HepG2 (cell line): ENCODE results near the gene PIM3. TPM values are rescaled to one million over a fixed set of nuclear protein-coding genes. Genes with fewer than 3 reads are reported as not detected.
A peak's percentile ranks its signal among the peaks of the same experiment; 100 is the strongest.

Source experiments
- ATF7-NPFF ChIP-seq: sonication (generic); formaldehyde crosslinking; IDR thresholded peaks from 2 replicates; pipeline ENCODE4 v1.8.1; 2023; ENCODE audit warnings: mild to moderate bottlenecking, low read depth, missing genetic modification reagents, moderate library complexity
- BRF2 ChIP-seq: sonication (generic); formaldehyde crosslinking; IDR thresholded peaks from 2 replicates; pipeline ENCODE4 v1.8.1; 2022; ENCODE audit warnings: mild to moderate bottlenecking, missing genetic modification reagents
- ELK4 ChIP-seq: sonication (generic); formaldehyde crosslinking; IDR thresholded peaks from 2 replicates; pipeline ENCODE4 v1.9.0; 2021; ENCODE audit warnings: missing genetic modification reagents, borderline replicate concordance
- LCORL ChIP-seq, 2 experiments: fragments of 450-650 bp in 1 of 2; sonication (generic) in 1 of 2; formaldehyde crosslinking in 1 of 2; IDR thresholded peaks; 2 replicates each; pipeline versions ENCODE4 v1.5.0 to v1.6.1; 2017 to 2020; ENCODE audit warnings: antibody characterized with exemption in 1 of 2, missing genetic modification reagents in 1 of 2
- MTA3 ChIP-seq: sonication (generic); formaldehyde crosslinking; IDR thresholded peaks from 2 replicates; pipeline ENCODE4 v1.4.0; 2020; ENCODE audit warnings: missing genetic modification reagents
- MYC ChIP-seq: sonication (generic); formaldehyde crosslinking; IDR thresholded peaks from 2 replicates; pipeline ENCODE4 v1.9.0; 2021; ENCODE audit warnings: missing genetic modification reagents, borderline replicate concordance
- RAD21 ChIP-seq: fragments of 450-650 bp; formaldehyde crosslinking; IDR thresholded peaks from 2 replicates; pipeline ENCODE4 v1.5.0; 2020; ENCODE audit warnings: mild to moderate bottlenecking
- RARA ChIP-seq: IDR thresholded peaks from 2 replicates; pipeline ENCODE4 v1.6.1; 2016; ENCODE audit warnings: missing genetic modification reagents, missing compliant biosample characterization
- SMYD3 ChIP-seq: sonication (generic); formaldehyde crosslinking; IDR thresholded peaks from 2 replicates; pipeline ENCODE4 v1.8.1; 2023; ENCODE audit warnings: mild to moderate bottlenecking, missing genetic modification reagents
- ZNF615 ChIP-seq: sonication (generic); formaldehyde crosslinking; IDR thresholded peaks from 2 replicates; pipeline ENCODE4 v1.5.0; 2020; ENCODE audit warnings: mild to moderate bottlenecking, missing genetic modification reagents, borderline replicate concordance
- ZNF646 ChIP-seq: sonication (generic); formaldehyde crosslinking; IDR thresholded peaks from 2 replicates; pipeline ENCODE4 v1.9.0; 2021; ENCODE audit warnings: mild to moderate bottlenecking, missing genetic modification reagents
- ZNF790 ChIP-seq: sonication (generic); formaldehyde crosslinking; IDR thresholded peaks from 2 replicates; pipeline ENCODE4 v1.8.0; 2022; ENCODE audit warnings: missing genetic modification reagents, mild to moderate bottlenecking, borderline replicate concordance
- ZNF792 ChIP-seq: IDR thresholded peaks from 2 replicates; pipeline ENCODE4 v1.6.1; 2016
- polyA plus RNA-seq, 8 experiments: library from polyadenylated mRNA; depleted of rRNA in 3 of 8; stranded (reverse) in 7 of 8; unstranded in 1 of 8; fragments of >200 nt; fragmentation: Illumina TruSeq in 4 of 8; extraction: Trizol in 4 of 8; gene quantifications; 2 replicates each; pipeline versions ENCODE4 v1.2.1 to v1.2.3, GENCODE V29; 2011 to 2016; ENCODE audit warnings: low read depth in 4 of 8, missing spikeins in 1 of 8, mixed read lengths in 1 of 8; ENCODE audit not compliant: insufficient read depth in 1 of 8
- total RNA-seq, 5 experiments: library from RNA; depleted of rRNA; stranded (reverse); fragments of >200 nt; fragmentation: Illumina TruSeq; extraction: Trizol; gene quantifications; 2 replicates each; pipeline ENCODE4 v1.2.3, GENCODE V29; 2016; ENCODE audit warnings: low read depth in 1 of 5
- TF ChIP-seq, protein P1 (sequence below): sonication (generic); formaldehyde crosslinking; IDR thresholded peaks from 2 replicates; pipeline ENCODE4 v1.9.0; 2021; ENCODE audit warnings: missing genetic modification reagents, mild to moderate bottlenecking, borderline replicate concordance
- TF ChIP-seq, protein P2 (sequence below): sonication (generic); formaldehyde crosslinking; IDR thresholded peaks from 2 replicates; pipeline ENCODE4 v1.8.0; 2022; ENCODE audit warnings: missing genetic modification reagents, mild to moderate bottlenecking, borderline replicate concordance

PIM3 gene
- total and polyA plus RNA-seq, 2 of the 13 experiments (the other 11 are each of a cell fraction or from before 2014, with no cell fraction given): 21.6 to 31.2 TPM

DNA sequence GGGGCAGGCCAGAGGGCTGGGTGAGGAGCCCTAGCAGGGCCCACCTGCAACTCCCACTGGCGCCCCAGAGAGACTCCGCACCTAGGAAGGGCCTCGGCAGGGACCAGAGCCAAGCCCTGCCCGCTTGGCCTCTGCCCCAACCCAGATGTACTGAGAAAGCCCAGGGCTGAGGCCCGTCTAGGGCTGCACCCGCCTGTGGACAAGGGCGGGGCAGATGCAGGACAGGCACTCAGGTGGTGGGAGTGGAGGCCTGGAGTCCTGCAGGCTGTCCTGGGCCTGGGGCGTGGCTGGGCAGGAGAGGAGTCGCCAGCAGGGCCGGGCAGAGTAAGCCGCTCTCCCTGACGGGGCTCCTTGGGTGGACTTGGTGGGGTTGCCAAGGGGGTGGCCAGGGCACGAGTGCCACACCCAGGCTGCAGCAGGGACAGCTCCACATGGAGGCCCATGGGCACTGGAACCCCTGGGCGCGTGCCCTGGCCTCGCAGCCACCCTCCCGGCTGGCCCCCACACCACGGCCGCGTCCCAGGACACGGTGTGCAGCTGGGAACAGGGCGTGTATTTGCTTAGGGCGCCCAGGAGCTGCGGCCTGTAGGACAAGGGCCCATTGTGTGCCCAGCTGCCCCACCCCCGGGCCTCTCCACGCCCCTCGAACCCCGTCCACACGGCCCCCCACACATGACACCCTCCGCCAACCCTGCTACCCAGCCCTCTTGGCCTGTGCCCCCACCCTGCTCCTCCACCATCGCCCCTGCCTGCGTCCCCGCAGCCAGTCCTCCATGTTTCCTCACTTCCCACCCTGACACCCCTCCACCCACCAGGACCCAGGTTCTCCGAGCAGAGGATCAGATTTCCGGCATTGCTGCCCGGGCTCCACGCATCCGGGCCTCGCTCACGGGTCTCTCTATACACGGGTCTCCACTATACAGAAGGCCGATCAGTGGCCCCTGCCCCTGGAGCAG lies 11.3 kb upstream of the PIM3 start (continued):
- TF ChIP-seq BRF2 (CRISPR knock-in tag) (no peak), RARA (CRISPR knock-in tag) (peak; percentile 48; the same call in 1 of the 2 replicates), ZNF646 (CRISPR knock-in tag) (no peak), ZNF792 (0 out of 2 replicates have a peak, but pooled peaks have one; percentile 41), MYC (CRISPR knock-in tag) (peak; percentile 79), ZNF615 (CRISPR knock-in tag) (no peak), LCORL (IDR thresholded peaks at IDR 0.05) (no peak), LCORL (CRISPR knock-in tag; IDR thresholded peaks at IDR 0.05) (peak; percentile 93), SMYD3 (CRISPR knock-in tag) (no peak), ELK4 (CRISPR knock-in tag) (no peak), ZNF790 (CRISPR knock-in tag) (no peak), RAD21 (no peak), MTA3 (CRISPR knock-in tag) (no peak), ATF7-NPFF (CRISPR knock-in tag) (no peak)
- TF ChIP-seq, protein P1, sequence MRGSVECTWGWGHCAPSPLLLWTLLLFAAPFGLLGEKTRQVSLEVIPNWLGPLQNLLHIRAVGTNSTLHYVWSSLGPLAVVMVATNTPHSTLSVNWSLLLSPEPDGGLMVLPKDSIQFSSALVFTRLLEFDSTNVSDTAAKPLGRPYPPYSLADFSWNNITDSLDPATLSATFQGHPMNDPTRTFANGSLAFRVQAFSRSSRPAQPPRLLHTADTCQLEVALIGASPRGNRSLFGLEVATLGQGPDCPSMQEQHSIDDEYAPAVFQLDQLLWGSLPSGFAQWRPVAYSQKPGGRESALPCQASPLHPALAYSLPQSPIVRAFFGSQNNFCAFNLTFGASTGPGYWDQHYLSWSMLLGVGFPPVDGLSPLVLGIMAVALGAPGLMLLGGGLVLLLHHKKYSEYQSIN (CRISPR knock-in tag): no peak
- TF ChIP-seq, protein P2, sequence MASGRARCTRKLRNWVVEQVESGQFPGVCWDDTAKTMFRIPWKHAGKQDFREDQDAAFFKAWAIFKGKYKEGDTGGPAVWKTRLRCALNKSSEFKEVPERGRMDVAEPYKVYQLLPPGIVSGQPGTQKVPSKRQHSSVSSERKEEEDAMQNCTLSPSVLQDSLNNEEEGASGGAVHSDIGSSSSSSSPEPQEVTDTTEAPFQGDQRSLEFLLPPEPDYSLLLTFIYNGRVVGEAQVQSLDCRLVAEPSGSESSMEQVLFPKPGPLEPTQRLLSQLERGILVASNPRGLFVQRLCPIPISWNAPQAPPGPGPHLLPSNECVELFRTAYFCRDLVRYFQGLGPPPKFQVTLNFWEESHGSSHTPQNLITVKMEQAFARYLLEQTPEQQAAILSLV: peak; percentile 56; the same call in 1 of the 2 replicates
